Liver (tissue), 9 donors: ENCODE results near the gene TJAP1. TPM values are rescaled to one million over a fixed set of nuclear protein-coding genes. Genes with fewer than 3 reads are reported as not detected.

Source experiments
- DNase-seq: peaks from one replicate; pipeline ENCODE4 v3.0.0-alpha.2; 2017; ENCODE audit warnings: low spot score
- H3K27ac ChIP-seq, 2 donors: one replicate each; pipeline ENCODE4 v1.7.0; 2013; ENCODE audit warnings: inconsistent platforms in 2 of 2, low read length in 2 of 2, control low read depth in 1 of 2, low read depth in 1 of 2, mild to moderate bottlenecking in 1 of 2
- H3K27me3 ChIP-seq, 4 donors: one replicate each; pipeline versions ENCODE4 v1.6.1 to v1.7.0; 2013; ENCODE audit warnings: low read length in 3 of 4, inconsistent platforms in 1 of 4, mild to moderate bottlenecking in 1 of 4, moderate library complexity in 1 of 4; ENCODE audit not compliant: control insufficient read depth in 4 of 4, insufficient read depth in 4 of 4
- H3K36me3 ChIP-seq, 4 donors: one replicate each; pipeline versions ENCODE4 v1.6.1 to v1.7.0; 2013; ENCODE audit warnings: low read length in 3 of 4, mild to moderate bottlenecking in 3 of 4, low read depth in 1 of 4, moderate library complexity in 1 of 4; ENCODE audit not compliant: control insufficient read depth in 4 of 4, insufficient read depth in 3 of 4
- H3K4me1 ChIP-seq, 4 donors: one replicate each; pipeline versions ENCODE4 v1.6.1 to v1.7.0; 2013; ENCODE audit warnings: low read length in 3 of 4, mild to moderate bottlenecking in 3 of 4, moderate library complexity in 1 of 4; ENCODE audit not compliant: control insufficient read depth in 4 of 4, insufficient read depth in 4 of 4
- H3K4me3 ChIP-seq, 3 donors: one replicate each; pipeline versions ENCODE4 v1.6.1 to v1.7.0; 2013; ENCODE audit warnings: low read length in 3 of 3, control low read depth in 1 of 3, low read depth in 1 of 3, mild to moderate bottlenecking in 1 of 3
- H3K9ac ChIP-seq, 2 donors: one replicate each; pipeline ENCODE4 v1.7.0; 2013; ENCODE audit warnings: low read length in 2 of 2, mild to moderate bottlenecking in 2 of 2, moderate library complexity in 2 of 2, control low read depth in 1 of 2, low read depth in 1 of 2
- H3K9me3 ChIP-seq, 4 donors: one replicate each; pipeline versions ENCODE4 v1.6.1 to v1.7.0; 2013; ENCODE audit warnings: low read length in 3 of 4; ENCODE audit not compliant: control insufficient read depth in 4 of 4
- EGR1 ChIP-seq, 2 donors: IDR thresholded peaks; 2 replicates each; pipeline ENCODE4 v1.6.1; 2016 to 2018; ENCODE audit warnings: antibody characterized with exemption in 2 of 2, low read depth in 2 of 2
- FOXA1 ChIP-seq: IDR thresholded peaks from 2 replicates; pipeline ENCODE4 v1.6.1; 2016; ENCODE audit warnings: antibody characterized with exemption
- FOXA2 ChIP-seq: IDR thresholded peaks from 2 replicates; pipeline ENCODE4 v1.6.1; 2016; ENCODE audit warnings: antibody characterized with exemption
- GABPA ChIP-seq, 2 donors: IDR thresholded peaks in 1 of 2; conservative IDR thresholded peaks in 1 of 2; 2 replicates each; pipeline ENCODE4 v1.6.1; 2016; ENCODE audit warnings: antibody characterized with exemption in 2 of 2, mild to moderate bottlenecking in 1 of 2, moderate library complexity in 1 of 2
- HNF4A ChIP-seq, 2 donors: conservative IDR thresholded peaks; 2 replicates each; pipeline ENCODE4 v1.6.1; 2016; ENCODE audit warnings: antibody characterized with exemption in 2 of 2, mild to moderate bottlenecking in 2 of 2
- HNF4G ChIP-seq: IDR thresholded peaks from 2 replicates; pipeline ENCODE4 v1.6.1; 2016; ENCODE audit warnings: antibody characterized with exemption
- JUND ChIP-seq, 2 donors: IDR thresholded peaks; 2 replicates each; pipeline ENCODE4 v1.6.1; 2016; ENCODE audit warnings: antibody characterized with exemption in 2 of 2
- NR2F2 ChIP-seq: IDR thresholded peaks from 2 replicates; pipeline ENCODE4 v1.6.1; 2016; ENCODE audit warnings: antibody characterized with exemption
- RAD21 ChIP-seq, 2 donors: IDR thresholded peaks; 2 replicates each; pipeline ENCODE4 v1.6.1; 2016; ENCODE audit warnings: antibody characterized with exemption in 2 of 2, mild to moderate bottlenecking in 2 of 2
- RXRA ChIP-seq, 2 donors: IDR thresholded peaks; 2 replicates each; pipeline ENCODE4 v1.6.1; 2017 to 2018; ENCODE audit warnings: antibody characterized with exemption in 2 of 2, mild to moderate bottlenecking in 1 of 2
- SP1 ChIP-seq: IDR thresholded peaks from 2 replicates; pipeline ENCODE4 v1.6.1; 2018; ENCODE audit warnings: antibody characterized with exemption, mild to moderate bottlenecking
- TAF1 ChIP-seq: conservative IDR thresholded peaks from 2 replicates; pipeline ENCODE4 v1.6.1; 2016; ENCODE audit warnings: antibody characterized with exemption, mild to moderate bottlenecking
- YY1 ChIP-seq: IDR thresholded peaks from 2 replicates; pipeline ENCODE4 v1.6.1; 2016; ENCODE audit warnings: antibody characterized with exemption, mild to moderate bottlenecking
- WGBS: extraction: QIAGEN DNeasy Blood & Tissue Kit; methylation state at CpG from one replicate; pipeline ENCODE4 v1.1.7; 2013; 5-methylcytosine and 5-hydroxymethylcytosine counted together
- polyA plus RNA-seq, 2 donors: library from polyadenylated mRNA; stranded (reverse) in 1 of 2; unstranded in 1 of 2; fragments of 200-250 nt in 1 of 2; fragments of >200 nt in 1 of 2; fragmentation: Nextera tagmentation in 1 of 2; extraction: Ambion mirVana in 1 of 2; gene quantifications; one replicate each; pipeline versions ENCODE4 v1.2.1 to v1.2.3, GENCODE V29; 2013 to 2015
- total RNA-seq, 2 donors: library from RNA; depleted of rRNA; stranded (reverse); fragments of >200 nt; gene quantifications; one replicate each; pipeline ENCODE4 v1.2.3, GENCODE V29; 2014
- TF ChIP-seq, protein P1 (sequence below): fragments of 150-350 bp; IDR thresholded peaks from 2 replicates; pipeline ENCODE4 v1.5.1; 2017; ENCODE audit warnings: improper control_type of control experiment, low read depth, low read length; ENCODE audit not compliant: missing input control
- TF ChIP-seq, protein P2 (sequence below): IDR thresholded peaks from 2 replicates; pipeline ENCODE4 v1.6.1; 2016; ENCODE audit warnings: antibody characterized with exemption
- TF ChIP-seq, protein P3 (sequence below): IDR thresholded peaks from 2 replicates; pipeline ENCODE4 v1.6.1; 2016; ENCODE audit warnings: antibody characterized with exemption
- TF ChIP-seq, protein P4 (sequence below): IDR thresholded peaks from 2 replicates; pipeline ENCODE4 v1.6.1; 2016; ENCODE audit warnings: antibody characterized with exemption, mild to moderate bottlenecking
- TF ChIP-seq, protein P5 (sequence below): IDR thresholded peaks from 2 replicates; pipeline ENCODE4 v1.6.1; 2016; ENCODE audit warnings: antibody characterized with exemption
- donor health status: healthy.
- donor health status: healthy.
- donor health status: healthy.
- donor health status: healthy.
- donor health status: healthy.

The TJAP1 gene
- total and polyA plus RNA-seq, 4 donors = 6.9 to 10.3 (median 7.8) TPM

DNA sequence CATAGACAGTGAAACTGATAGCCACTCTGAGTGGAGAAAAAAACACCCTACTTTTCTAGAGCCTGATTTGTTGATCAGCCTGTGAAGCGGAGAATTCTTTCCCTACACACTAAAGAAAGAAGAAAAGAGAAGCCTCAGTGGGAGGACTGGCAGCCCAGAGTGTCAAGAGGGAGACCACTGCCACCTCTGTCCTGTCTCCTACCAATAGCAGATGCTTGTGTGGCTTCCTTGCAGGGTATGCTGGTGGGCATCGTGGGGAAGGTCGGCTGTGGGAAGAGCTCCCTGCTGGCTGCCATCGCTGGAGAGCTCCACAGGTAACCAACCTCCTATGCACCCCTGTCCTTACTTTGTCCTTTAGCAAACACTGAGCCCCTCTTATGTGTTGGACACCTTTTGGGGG, 39.7 kb upstream of the TJAP1 start:
- TF ChIP-seq, protein P1, sequence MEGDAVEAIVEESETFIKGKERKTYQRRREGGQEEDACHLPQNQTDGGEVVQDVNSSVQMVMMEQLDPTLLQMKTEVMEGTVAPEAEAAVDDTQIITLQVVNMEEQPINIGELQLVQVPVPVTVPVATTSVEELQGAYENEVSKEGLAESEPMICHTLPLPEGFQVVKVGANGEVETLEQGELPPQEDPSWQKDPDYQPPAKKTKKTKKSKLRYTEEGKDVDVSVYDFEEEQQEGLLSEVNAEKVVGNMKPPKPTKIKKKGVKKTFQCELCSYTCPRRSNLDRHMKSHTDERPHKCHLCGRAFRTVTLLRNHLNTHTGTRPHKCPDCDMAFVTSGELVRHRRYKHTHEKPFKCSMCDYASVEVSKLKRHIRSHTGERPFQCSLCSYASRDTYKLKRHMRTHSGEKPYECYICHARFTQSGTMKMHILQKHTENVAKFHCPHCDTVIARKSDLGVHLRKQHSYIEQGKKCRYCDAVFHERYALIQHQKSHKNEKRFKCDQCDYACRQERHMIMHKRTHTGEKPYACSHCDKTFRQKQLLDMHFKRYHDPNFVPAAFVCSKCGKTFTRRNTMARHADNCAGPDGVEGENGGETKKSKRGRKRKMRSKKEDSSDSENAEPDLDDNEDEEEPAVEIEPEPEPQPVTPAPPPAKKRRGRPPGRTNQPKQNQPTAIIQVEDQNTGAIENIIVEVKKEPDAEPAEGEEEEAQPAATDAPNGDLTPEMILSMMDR = no peak
- no peak for TF ChIP-seq HNF4G
- TF ChIP-seq, protein P2, sequence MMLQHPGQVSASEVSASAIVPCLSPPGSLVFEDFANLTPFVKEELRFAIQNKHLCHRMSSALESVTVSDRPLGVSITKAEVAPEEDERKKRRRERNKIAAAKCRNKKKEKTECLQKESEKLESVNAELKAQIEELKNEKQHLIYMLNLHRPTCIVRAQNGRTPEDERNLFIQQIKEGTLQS = no peak
- TF ChIP-seq TAF1 = no peak
- TF ChIP-seq RXRA (IDR thresholded peaks at IDR 0.05) = no peak
- TF ChIP-seq YY1 = no peak
- TF ChIP-seq FOXA2 = no peak
- no peak for TF ChIP-seq NR2F2
- TF ChIP-seq SP1 = no peak
- no peak for TF ChIP-seq RAD21 (IDR thresholded peaks at IDR 0.05)
- no peak for TF ChIP-seq GABPA (IDR thresholded peaks at IDR 0.05 in 1 of 2, conservative IDR thresholded peaks at IDR 0.05 in 1 of 2)
- no peak for TF ChIP-seq JUND (IDR thresholded peaks at IDR 0.05)
- no peak for TF ChIP-seq FOXA1
- TF ChIP-seq EGR1 (IDR thresholded peaks at IDR 0.05; ENCODE audit: low read depth in 2 of 2) = no peak
- no peak for TF ChIP-seq HNF4A (conservative IDR thresholded peaks at IDR 0.05)
- TF ChIP-seq, protein P3, sequence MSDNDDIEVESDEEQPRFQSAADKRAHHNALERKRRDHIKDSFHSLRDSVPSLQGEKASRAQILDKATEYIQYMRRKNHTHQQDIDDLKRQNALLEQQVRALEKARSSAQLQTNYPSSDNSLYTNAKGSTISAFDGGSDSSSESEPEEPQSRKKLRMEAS = no peak
- TF ChIP-seq, protein P4, sequence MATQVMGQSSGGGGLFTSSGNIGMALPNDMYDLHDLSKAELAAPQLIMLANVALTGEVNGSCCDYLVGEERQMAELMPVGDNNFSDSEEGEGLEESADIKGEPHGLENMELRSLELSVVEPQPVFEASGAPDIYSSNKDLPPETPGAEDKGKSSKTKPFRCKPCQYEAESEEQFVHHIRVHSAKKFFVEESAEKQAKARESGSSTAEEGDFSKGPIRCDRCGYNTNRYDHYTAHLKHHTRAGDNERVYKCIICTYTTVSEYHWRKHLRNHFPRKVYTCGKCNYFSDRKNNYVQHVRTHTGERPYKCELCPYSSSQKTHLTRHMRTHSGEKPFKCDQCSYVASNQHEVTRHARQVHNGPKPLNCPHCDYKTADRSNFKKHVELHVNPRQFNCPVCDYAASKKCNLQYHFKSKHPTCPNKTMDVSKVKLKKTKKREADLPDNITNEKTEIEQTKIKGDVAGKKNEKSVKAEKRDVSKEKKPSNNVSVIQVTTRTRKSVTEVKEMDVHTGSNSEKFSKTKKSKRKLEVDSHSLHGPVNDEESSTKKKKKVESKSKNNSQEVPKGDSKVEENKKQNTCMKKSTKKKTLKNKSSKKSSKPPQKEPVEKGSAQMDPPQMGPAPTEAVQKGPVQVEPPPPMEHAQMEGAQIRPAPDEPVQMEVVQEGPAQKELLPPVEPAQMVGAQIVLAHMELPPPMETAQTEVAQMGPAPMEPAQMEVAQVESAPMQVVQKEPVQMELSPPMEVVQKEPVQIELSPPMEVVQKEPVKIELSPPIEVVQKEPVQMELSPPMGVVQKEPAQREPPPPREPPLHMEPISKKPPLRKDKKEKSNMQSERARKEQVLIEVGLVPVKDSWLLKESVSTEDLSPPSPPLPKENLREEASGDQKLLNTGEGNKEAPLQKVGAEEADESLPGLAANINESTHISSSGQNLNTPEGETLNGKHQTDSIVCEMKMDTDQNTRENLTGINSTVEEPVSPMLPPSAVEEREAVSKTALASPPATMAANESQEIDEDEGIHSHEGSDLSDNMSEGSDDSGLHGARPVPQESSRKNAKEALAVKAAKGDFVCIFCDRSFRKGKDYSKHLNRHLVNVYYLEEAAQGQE = no peak
- TF ChIP-seq, protein P5, sequence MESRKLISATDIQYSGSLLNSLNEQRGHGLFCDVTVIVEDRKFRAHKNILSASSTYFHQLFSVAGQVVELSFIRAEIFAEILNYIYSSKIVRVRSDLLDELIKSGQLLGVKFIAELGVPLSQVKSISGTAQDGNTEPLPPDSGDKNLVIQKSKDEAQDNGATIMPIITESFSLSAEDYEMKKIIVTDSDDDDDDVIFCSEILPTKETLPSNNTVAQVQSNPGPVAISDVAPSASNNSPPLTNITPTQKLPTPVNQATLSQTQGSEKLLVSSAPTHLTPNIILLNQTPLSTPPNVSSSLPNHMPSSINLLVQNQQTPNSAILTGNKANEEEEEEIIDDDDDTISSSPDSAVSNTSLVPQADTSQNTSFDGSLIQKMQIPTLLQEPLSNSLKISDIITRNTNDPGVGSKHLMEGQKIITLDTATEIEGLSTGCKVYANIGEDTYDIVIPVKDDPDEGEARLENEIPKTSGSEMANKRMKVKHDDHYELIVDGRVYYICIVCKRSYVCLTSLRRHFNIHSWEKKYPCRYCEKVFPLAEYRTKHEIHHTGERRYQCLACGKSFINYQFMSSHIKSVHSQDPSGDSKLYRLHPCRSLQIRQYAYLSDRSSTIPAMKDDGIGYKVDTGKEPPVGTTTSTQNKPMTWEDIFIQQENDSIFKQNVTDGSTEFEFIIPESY = no peak
- Histone ChIP-seq H3K4me1 (peaks cover 0 to 8% (median 0%) of the 10 kb centered on the region in 4 donors), H3K9ac (no peak overlapping the region), H3K9me3 (no peaks in the 10 kb centered on the region), H3K27ac (no peak overlapping the region), H3K27me3 (no peaks in the 10 kb centered on the region), H3K4me3 (no peak overlapping the region), H3K36me3 (peaks cover 1 to 30% (median 6%) of the 10 kb centered on the region in 4 donors)
- DNase-seq = no peak
- 73% methylated on average over 4 of the region's 4 CpGs for WGBS
